Fibroblast of villous mesenchyme (primary cell): ENCODE measurements around the gene FAM227A. TPM values are rescaled to one million over a fixed set of nuclear protein-coding genes. Genes with fewer than 3 reads are reported as not detected.
A peak's percentile ranks its signal among the peaks of the same experiment; 100 is the strongest.

Experiments used
- DNase-seq: peaks from one replicate; pipeline ENCODE4 v3.0.0-alpha.2; 2010; ENCODE audit warnings: low read depth
- H3K4me3 ChIP-seq: 2 replicates; pipeline ENCODE4 v1.5.1; 2011; ENCODE audit warnings: low read depth, mild to moderate bottlenecking, low read length
- total RNA-seq: library from RNA; depleted of rRNA; stranded (reverse); fragments of >200 nt; gene quantifications from 2 replicates; pipeline ENCODE4 v1.2.3, GENCODE V29; 2012
- TF ChIP-seq, protein P1 (sequence below): IDR thresholded peaks from 2 replicates; pipeline ENCODE4 v1.5.1; 2012; ENCODE audit warnings: low read depth, mild to moderate bottlenecking, low read length; ENCODE audit not compliant: insufficient read depth

FAM227A gene
- total RNA-seq, result 1.3 and 1.9 TPM in 2 replicates

- peak; percentile 82 for DNase-seq
- H3K4me3 ChIP-seq, result peak within 1 kb of the TSS; percentile 92
- TF ChIP-seq, protein P1, sequence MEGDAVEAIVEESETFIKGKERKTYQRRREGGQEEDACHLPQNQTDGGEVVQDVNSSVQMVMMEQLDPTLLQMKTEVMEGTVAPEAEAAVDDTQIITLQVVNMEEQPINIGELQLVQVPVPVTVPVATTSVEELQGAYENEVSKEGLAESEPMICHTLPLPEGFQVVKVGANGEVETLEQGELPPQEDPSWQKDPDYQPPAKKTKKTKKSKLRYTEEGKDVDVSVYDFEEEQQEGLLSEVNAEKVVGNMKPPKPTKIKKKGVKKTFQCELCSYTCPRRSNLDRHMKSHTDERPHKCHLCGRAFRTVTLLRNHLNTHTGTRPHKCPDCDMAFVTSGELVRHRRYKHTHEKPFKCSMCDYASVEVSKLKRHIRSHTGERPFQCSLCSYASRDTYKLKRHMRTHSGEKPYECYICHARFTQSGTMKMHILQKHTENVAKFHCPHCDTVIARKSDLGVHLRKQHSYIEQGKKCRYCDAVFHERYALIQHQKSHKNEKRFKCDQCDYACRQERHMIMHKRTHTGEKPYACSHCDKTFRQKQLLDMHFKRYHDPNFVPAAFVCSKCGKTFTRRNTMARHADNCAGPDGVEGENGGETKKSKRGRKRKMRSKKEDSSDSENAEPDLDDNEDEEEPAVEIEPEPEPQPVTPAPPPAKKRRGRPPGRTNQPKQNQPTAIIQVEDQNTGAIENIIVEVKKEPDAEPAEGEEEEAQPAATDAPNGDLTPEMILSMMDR, result no peak
Measured at GRCh38 chr22:38656256-38657044, at the start of gene FAM227A, which contains the start of gene CBY1. Gene FAM227A, minus strand, starts transcription at chr22:38656392. Its CDS starts 6,224 bp downstream, at chr22:38650168. Gene CBY1, plus strand, starts transcription at chr22:38656638. Its CDS starts 11,417 bp downstream, at chr22:38668055.

- peak within 1 kb of the TSS; percentile 83 for H3K4me3 ChIP-seq
- TF ChIP-seq, protein P1, result no peak
- DNase-seq, result peak; percentile 100
Measured at GRCh38 chr22:38705235-38706100, 49.3 kb upstream of the FAM227A start, which contains the start of gene GTPBP1. Gene GTPBP1, plus strand, starts transcription at chr22:38705944. Its CDS starts 12 bp downstream, at chr22:38705956.

GRCh38 chr22:38704654-38705234, 48.6 kb upstream of the FAM227A start:
- H3K4me3 ChIP-seq, result peak overlapping the region; percentile 37
- peak; percentile 20 for DNase-seq
- TF ChIP-seq, protein P1, result no peak

- H3K4me3 ChIP-seq, result peak within 1 kb of the TSS; percentile 80
- TF ChIP-seq, protein P1, result no peak
- peak; percentile 96 for DNase-seq
Measured at GRCh38 chr22:38700789-38701628, 44.8 kb upstream of the FAM227A start, which contains the start of gene JOSD1. Gene JOSD1, minus strand, starts transcription at chr22:38700943. Its CDS starts 956 bp downstream, at chr22:38699987.

- DNase-seq, result peak; percentile 69
- TF ChIP-seq, protein P1, result no peak
- peak overlapping the region; percentile 80 for H3K4me3 ChIP-seq
Measured at GRCh38 chr22:38700270-38700788, 44.1 kb upstream of the FAM227A start.

DNA sequence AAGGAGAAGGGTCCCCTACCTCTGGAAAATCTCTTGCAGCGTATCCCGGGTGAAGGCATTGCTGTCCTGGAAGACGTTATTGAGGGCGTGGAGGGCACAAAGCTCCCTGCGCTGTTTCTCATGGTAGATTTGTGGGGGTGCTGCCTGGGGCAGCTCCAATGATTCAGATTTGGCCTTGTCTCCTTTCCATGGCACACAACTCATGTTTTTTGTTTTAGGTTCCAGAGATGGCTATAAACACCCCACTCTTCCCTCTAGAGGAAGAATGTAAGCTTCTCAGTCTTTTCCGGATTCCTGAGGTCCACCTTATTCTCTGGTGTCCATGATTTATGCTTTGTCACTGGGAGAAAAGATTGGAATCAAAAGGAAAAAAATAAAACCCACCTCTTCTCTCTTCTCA, 43.6 kb upstream of the FAM227A start:
- TF ChIP-seq, protein P1, result no peak
- H3K4me3 ChIP-seq, result peak overlapping the region; percentile 80
- DNase-seq, result peak; percentile 69
